NCI-H2107 treated with DMSO at 0.1 percent for 48 hours (cell line): ENCODE measurements around the gene MAB21L2.

Source experiments
- DNase-seq: peaks from one replicate; lab custom pipeline; 2025; ENCODE audit not compliant: unreplicated experiment; lab: John Stamatoyannopoulos, UW

MAB21L2 gene

GRCh38 chr4:150600812-150601445 is 19.0 kb downstream of the MAB21L2 start:
- DNase-seq, result no peak

- DNase-seq, result no peak
Observed at GRCh38 chr4:150609131-150609530, 27.2 kb downstream of the MAB21L2 start.

GRCh38 chr4:150619042-150619441 is 37.1 kb downstream of the MAB21L2 start:
- no peak for DNase-seq

DNA sequence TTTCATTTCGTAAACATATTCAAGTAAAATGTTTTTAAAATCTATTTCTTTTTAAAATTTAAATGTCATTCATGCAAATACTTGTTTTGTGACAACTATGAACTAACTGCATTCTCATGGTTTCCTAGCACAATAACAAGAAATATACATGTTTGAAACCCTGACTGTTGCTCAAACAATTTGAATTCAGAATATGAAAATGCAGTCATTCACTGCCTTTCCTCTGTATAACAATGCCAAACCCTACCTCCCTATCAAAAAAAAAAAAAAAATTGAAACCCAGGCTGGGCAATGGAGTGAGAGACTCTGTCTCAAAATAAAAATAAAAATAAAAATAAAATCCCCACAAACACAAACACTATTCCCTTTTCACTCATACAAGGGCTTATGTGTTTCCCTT is 42.1 kb downstream of the MAB21L2 start:
- DNase-seq, result no peak

DNA sequence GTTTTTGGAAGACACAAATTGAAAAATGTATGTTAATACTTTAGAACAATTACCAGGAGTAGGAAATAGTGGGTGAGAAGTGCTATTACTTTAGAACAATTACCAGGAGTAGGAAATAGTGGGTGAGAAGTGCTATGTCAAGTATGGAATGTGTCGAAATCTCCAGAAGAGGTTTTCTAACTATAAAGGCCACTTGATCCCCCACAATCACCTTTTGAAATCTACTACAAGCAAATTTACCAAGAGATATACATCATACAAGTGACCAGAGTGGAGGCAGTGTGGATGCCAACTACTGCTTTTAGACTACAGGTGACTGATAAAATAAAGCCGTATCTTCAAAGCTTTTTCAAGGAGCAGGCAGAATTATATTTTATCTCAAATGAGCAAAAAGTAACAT is 43.1 kb downstream of the MAB21L2 start:
- DNase-seq, result no peak

DNA sequence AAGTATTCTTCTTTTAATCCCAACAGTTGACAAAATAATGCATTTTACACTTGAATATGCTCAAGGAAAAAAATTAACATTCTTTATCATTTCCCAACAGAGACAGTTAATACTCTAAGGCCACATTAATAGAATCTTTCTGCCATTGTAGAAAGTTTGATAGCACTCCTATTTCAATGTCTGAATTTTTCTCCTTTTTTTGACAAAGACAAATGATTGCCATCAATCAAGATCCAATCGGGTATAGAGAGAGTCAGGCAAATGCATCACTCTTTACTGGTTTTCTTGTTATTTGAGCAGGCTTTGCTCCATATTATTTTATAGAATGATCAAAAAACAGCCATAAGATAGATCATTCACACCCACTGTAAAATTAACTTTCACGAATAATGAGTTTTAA is 46.1 kb downstream of the MAB21L2 start:
- no peak for DNase-seq

DNA sequence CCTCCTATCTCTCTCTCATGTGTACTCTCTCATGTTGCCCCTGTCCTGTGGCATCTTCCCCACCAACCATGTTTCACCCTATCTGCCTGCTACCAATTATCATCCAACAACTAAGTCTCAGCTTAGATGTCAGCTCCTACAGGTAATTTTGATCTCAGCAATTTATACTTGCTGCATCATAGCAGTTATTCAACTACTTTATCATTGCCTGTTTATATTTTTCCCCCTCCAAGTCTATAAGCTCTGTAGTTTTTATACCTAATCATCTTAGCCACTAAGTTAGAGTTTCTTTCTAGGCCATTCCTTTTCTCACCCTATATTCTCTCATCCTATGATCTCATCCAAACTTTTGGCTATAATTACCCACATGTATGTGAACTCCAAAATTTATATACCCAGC is 50.7 kb downstream of the MAB21L2 start:
- DNase-seq, result no peak
